HG03521 (cell line): ENCODE results near the gene DIPK1B.
"Not testable (repeated sequence)": the region's sequence is repeated elsewhere in the genome, so short reads cannot be mapped to it uniquely, and the experiment has no call there.

Experiments used
- ATAC-seq: cut with Tn5 transposase; IDR thresholded peaks from one replicate; pipeline ENCODE4 v1.9.1; 2021; ENCODE audit warnings: mild to moderate bottlenecking, moderate library complexity; ENCODE audit not compliant: unreplicated experiment

Gene DIPK1B

GRCh38 chr9:136762915-136763648 is 50.7 kb downstream of the DIPK1B start:
- no peak for ATAC-seq

- ATAC-seq = no peak
Observed at GRCh38 chr9:136763649-136764035, 51.3 kb downstream of the DIPK1B start.

- ATAC-seq = no peak
Observed at GRCh38 chr9:136764301-136764891, 52.0 kb downstream of the DIPK1B start, which contains the start of gene LCN15. Gene LCN15 (minus strand): TSS chr9:136764518. CDS start chr9:136764488, 30 bp downstream.

- ATAC-seq = no peak
Observed at GRCh38 chr9:136765041-136765440, 52.7 kb downstream of the DIPK1B start.

- ATAC-seq = not testable (repeated sequence)
Observed at GRCh38 chr9:136765745-136766409, 53.5 kb downstream of the DIPK1B start.

GRCh38 chr9:136766410-136767120 is 54.2 kb downstream of the DIPK1B start:
- not testable (repeated sequence) for ATAC-seq

GRCh38 chr9:136769710-136770191 is 57.4 kb downstream of the DIPK1B start:
- no peak for ATAC-seq

- no peak for ATAC-seq
Observed at GRCh38 chr9:136771907-136772415, 59.6 kb downstream of the DIPK1B start.

GRCh38 chr9:136773386-136774044 is 61.1 kb downstream of the DIPK1B start:
- ATAC-seq = no peak
